Activated CD4-positive, alpha-beta T cell treated with anti-CD3 and anti-CD28 coated beads, Interleukin-2, amount 50 U/mL, for 48 hours (primary cell): ENCODE measurements around the gene SPECC1L.

Experiments used
- DNase-seq, 2 experiments: peaks; one replicate each; pipeline ENCODE4 v3.0.0-alpha.2; 2020

SPECC1L gene

GRCh38 chr22:24419475-24419850 lies 148.8 kb downstream of the SPECC1L start:
- DNase-seq, result no peak

GRCh38 chr22:24420072-24420976 lies 149.7 kb downstream of the SPECC1L start:
- DNase-seq, result no peak

- DNase-seq, result no peak
Measured at GRCh38 chr22:24420977-24421343, 150.3 kb downstream of the SPECC1L start.

GRCh38 chr22:24421428-24421931 lies 150.8 kb downstream of the SPECC1L start:
- peak; percentile 38 to 47 for DNase-seq

- DNase-seq, result no peak
Measured at GRCh38 chr22:24422102-24422665, 151.6 kb downstream of the SPECC1L start.

- DNase-seq, result peak; percentile 75 to 76
Measured at GRCh38 chr22:24423519-24424000, 152.9 kb downstream of the SPECC1L start.

GRCh38 chr22:24424001-24424900 lies 153.6 kb downstream of the SPECC1L start:
- peak; percentile 55 to 61 for DNase-seq

GRCh38 chr22:24424901-24425775 lies 154.5 kb downstream of the SPECC1L start:
- DNase-seq, result no peak

- no peak for DNase-seq
Measured at GRCh38 chr22:24426436-24426835, 155.8 kb downstream of the SPECC1L start.

GRCh38 chr22:24426851-24427499 lies 156.3 kb downstream of the SPECC1L start:
- DNase-seq, result peak in 1 of 2 experiments; percentile 11

GRCh38 chr22:24427500-24428164 lies 157.0 kb downstream of the SPECC1L start, which contains the start of gene ADORA2A:
TSS of gene ADORA2A (plus strand) at chr22:24427599. CDS start at chr22:24433405, 5,806 bp downstream.
- peak; percentile 82 to 87 for DNase-seq

GRCh38 chr22:24428751-24429410 lies 158.2 kb downstream of the SPECC1L start:
- DNase-seq, result peak in 1 of 2 experiments; percentile 24

- DNase-seq, result peak; percentile 85 to 88
Measured at GRCh38 chr22:24429411-24430365, 159.1 kb downstream of the SPECC1L start.

- no peak for DNase-seq
Measured at GRCh38 chr22:24430431-24431308, 160.0 kb downstream of the SPECC1L start.

GRCh38 chr22:24431309-24432034 lies 160.8 kb downstream of the SPECC1L start:
- DNase-seq, result no peak

- DNase-seq, result peak in 1 of 2 experiments; percentile 21
Measured at GRCh38 chr22:24432059-24432853, 161.6 kb downstream of the SPECC1L start.
